Measurements from ENCODE around the gene KCNK1. TPM values are rescaled to one million over a fixed set of nuclear protein-coding genes. Genes with fewer than 3 reads are reported as not detected.

The KCNK1 gene
- total RNA-seq, 3 donors from 2014 or later: 0.96 to 9.1 (median 5.2) TPM

DNA sequence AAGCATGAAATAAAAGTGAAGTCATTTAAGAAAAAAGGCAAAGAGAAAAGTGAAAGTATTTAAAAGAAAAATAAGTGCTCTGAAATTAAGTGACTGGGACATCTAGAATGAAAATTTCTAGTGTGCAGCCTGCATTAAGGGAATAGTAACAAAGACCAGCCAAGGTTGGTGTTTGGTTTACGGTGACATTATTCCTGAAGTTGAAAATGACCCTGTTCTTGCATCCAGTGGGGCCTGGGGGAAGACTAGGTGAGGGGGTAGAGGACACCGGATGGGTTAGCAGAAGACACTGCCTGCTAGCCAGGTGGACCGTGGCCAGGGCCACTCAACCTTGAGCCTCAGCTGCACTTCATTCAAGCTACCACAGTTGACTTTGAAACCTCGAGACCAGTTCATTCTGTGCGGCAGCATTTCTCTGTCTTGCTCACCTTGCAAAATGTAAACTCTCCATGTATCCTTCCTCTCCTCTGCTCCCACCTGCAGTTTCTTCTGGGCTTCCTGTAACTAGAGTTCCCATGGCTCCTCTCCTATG lies 14.3 kb upstream of the KCNK1 start:
- H3K4me1 ChIP-seq: no peaks in the 10 kb centered on the region
- intact Hi-C loops (cut with DNase I; ENCODE audit: low total_unique reads): no loop called here
- H3K4me3 ChIP-seq: no peak overlapping the region
- H3K9me3 ChIP-seq: peaks cover 0 to 11% of the 10 kb centered on the region in 2 donors
- no peaks in the 10 kb centered on the region for H3K36me3 ChIP-seq
- TF ChIP-seq, protein P1, sequence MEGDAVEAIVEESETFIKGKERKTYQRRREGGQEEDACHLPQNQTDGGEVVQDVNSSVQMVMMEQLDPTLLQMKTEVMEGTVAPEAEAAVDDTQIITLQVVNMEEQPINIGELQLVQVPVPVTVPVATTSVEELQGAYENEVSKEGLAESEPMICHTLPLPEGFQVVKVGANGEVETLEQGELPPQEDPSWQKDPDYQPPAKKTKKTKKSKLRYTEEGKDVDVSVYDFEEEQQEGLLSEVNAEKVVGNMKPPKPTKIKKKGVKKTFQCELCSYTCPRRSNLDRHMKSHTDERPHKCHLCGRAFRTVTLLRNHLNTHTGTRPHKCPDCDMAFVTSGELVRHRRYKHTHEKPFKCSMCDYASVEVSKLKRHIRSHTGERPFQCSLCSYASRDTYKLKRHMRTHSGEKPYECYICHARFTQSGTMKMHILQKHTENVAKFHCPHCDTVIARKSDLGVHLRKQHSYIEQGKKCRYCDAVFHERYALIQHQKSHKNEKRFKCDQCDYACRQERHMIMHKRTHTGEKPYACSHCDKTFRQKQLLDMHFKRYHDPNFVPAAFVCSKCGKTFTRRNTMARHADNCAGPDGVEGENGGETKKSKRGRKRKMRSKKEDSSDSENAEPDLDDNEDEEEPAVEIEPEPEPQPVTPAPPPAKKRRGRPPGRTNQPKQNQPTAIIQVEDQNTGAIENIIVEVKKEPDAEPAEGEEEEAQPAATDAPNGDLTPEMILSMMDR (IDR thresholded peaks at IDR 0.05): no peak
- TF ChIP-seq POLR2AphosphoS5 (IDR thresholded peaks at IDR 0.05) (no peak), POLR2A (IDR thresholded peaks at IDR 0.05) (no peak)
- no peaks in the 10 kb centered on the region for H3K27me3 ChIP-seq
- DNase-seq (ENCODE audit: low spot score in 2 of 2): no peak
- H3K27ac ChIP-seq: no peak overlapping the region

DNA sequence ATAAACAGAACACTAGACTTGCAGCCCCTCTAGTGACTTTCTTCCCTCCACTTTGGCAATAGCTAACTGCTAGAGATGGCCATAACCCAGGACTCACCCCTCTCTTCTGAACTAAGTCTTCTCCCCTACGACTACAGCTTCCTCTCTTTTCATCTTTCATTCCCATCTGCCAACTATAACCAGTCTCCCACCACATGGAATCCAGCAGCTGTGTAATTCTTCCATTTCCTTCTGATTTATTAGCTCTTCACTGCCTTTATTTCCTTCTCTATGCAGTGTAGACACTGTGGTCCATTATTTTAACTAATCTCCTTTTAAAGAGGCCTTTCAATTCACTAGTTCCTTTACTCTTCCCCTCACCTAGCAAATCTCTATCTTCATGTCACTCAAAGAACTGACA lies 13.4 kb upstream of the KCNK1 start:
- peaks cover 0 to 16% of the 10 kb centered on the region in 2 donors for H3K9me3 ChIP-seq
- H3K4me3 ChIP-seq: no peak overlapping the region
- no peaks in the 10 kb centered on the region for H3K27me3 ChIP-seq
- TF ChIP-seq POLR2AphosphoS5 (IDR thresholded peaks at IDR 0.05) (no peak), POLR2A (IDR thresholded peaks at IDR 0.05) (no peak)
- TF ChIP-seq, protein P1 (IDR thresholded peaks at IDR 0.05): no peak
- no peak for DNase-seq (ENCODE audit: low spot score in 2 of 2)
- intact Hi-C loops (cut with DNase I; ENCODE audit: low total_unique reads): no loop called here
- no peaks in the 10 kb centered on the region for H3K4me1 ChIP-seq
- H3K27ac ChIP-seq: no peak overlapping the region
- H3K36me3 ChIP-seq: no peaks in the 10 kb centered on the region

DNA sequence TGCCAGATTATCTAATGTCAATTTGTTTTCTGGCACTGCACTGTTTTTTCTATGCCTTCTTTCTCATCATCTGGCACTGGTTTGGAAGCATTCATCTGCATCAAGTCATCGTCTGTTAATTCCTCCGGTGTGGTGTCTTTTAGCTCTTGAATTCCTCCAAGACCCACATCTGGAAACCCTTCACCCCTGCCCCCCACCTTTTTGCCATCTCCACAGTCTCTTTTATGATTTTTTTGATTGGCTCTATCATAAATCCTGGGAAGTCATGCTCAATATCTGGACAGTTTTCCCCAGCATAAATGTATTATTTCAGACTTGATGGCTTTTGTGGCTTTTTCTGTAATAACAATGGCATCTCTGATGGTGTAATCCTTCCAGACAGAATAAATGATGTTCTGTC lies 10.4 kb upstream of the KCNK1 start:
- H3K4me1 ChIP-seq: no peaks in the 10 kb centered on the region
- H3K4me3 ChIP-seq: no peak overlapping the region
- peaks cover 0 to 16% of the 10 kb centered on the region in 2 donors for H3K9me3 ChIP-seq
- H3K36me3 ChIP-seq: no peaks in the 10 kb centered on the region
- intact Hi-C loops (cut with DNase I; ENCODE audit: low total_unique reads): no loop called here
- DNase-seq (ENCODE audit: low spot score in 2 of 2): no peak
- H3K27ac ChIP-seq: no peak overlapping the region
- H3K27me3 ChIP-seq: no peaks in the 10 kb centered on the region
- TF ChIP-seq POLR2AphosphoS5 (IDR thresholded peaks at IDR 0.05): no peak
- TF ChIP-seq, protein P1 (IDR thresholded peaks at IDR 0.05): no peak
- no peak for TF ChIP-seq POLR2A (IDR thresholded peaks at IDR 0.05)

DNA sequence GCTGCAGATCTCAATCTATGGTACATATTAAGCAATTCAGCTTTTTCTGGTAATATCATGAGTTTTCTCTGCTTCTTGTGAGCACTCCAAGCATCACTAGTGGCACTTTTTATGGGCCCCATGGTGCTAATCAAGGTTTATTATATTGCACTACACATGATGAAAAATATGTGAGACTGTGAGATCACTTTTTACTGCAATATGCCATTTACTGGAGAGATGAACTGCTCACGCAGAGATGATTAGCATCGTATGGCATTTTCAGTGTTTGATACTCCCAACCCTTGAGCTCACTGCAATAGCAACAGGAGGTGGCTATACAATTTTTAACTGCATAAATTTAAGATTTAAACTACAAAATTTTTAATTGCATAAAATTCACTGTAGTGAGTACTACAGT lies 8.7 kb upstream of the KCNK1 start:
- H3K9me3 ChIP-seq: peaks cover 0 to 16% of the 10 kb centered on the region in 2 donors
- no peak for DNase-seq (ENCODE audit: low spot score in 2 of 2)
- H3K27ac ChIP-seq: no peak overlapping the region
- H3K4me3 ChIP-seq: no peak overlapping the region
- H3K4me1 ChIP-seq: no peaks in the 10 kb centered on the region
- no peaks in the 10 kb centered on the region for H3K27me3 ChIP-seq
- intact Hi-C loops (cut with DNase I; ENCODE audit: low total_unique reads): no loop called here
- TF ChIP-seq, protein P1 (IDR thresholded peaks at IDR 0.05): no peak
- no peak for TF ChIP-seq POLR2AphosphoS5 (IDR thresholded peaks at IDR 0.05)
- TF ChIP-seq POLR2A (IDR thresholded peaks at IDR 0.05): no peak
- no peaks in the 10 kb centered on the region for H3K36me3 ChIP-seq

DNA sequence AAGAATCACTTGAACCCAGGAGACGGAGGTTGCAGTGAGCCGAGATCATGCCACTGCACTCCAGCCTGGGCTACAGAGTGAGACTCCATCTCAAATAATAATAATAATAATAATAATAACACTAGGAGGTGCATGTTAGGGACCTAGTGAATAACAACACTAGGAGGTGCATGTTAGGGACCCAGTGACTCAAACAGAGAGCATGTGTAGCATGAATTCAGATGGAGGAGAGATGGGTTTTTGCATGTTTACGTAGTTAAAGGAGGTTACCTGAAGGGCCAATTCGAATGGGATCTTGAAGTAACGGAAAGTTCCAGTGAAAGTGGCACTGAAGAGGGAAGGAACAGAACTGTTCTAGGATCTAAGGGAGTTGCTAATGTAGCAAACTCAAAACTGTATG lies 7.1 kb upstream of the KCNK1 start:
- intact Hi-C loops (cut with DNase I; ENCODE audit: low total_unique reads): no loop called here
- Histone ChIP-seq H3K9me3 (peaks cover 0 to 16% of the 10 kb centered on the region in 2 donors), H3K27me3 (no peaks in the 10 kb centered on the region), H3K4me3 (no peak overlapping the region), H3K27ac (no peak overlapping the region), H3K4me1 (no peaks in the 10 kb centered on the region), H3K36me3 (no peaks in the 10 kb centered on the region)
- TF ChIP-seq, protein P1 (IDR thresholded peaks at IDR 0.05): no peak
- TF ChIP-seq POLR2A (IDR thresholded peaks at IDR 0.05) (no peak), POLR2AphosphoS5 (IDR thresholded peaks at IDR 0.05) (no peak)
- DNase-seq (ENCODE audit: low spot score in 2 of 2): no peak
